GM21360 (cell line): ENCODE data around the gene APOL1.
"Not testable (repeated sequence)": the region's sequence is repeated elsewhere in the genome, so short reads cannot be mapped to it uniquely, and the experiment has no call there.

Source experiments
- ATAC-seq: cut with Tn5 transposase; IDR thresholded peaks from one replicate; pipeline ENCODE4 v1.9.1; 2021; ENCODE audit warnings: mild to moderate bottlenecking, moderate library complexity; ENCODE audit not compliant: unreplicated experiment

Gene APOL1

GRCh38 chr22:36290391-36291075, 37.6 kb downstream of the APOL1 start:
- ATAC-seq: not testable (repeated sequence)

DNA sequence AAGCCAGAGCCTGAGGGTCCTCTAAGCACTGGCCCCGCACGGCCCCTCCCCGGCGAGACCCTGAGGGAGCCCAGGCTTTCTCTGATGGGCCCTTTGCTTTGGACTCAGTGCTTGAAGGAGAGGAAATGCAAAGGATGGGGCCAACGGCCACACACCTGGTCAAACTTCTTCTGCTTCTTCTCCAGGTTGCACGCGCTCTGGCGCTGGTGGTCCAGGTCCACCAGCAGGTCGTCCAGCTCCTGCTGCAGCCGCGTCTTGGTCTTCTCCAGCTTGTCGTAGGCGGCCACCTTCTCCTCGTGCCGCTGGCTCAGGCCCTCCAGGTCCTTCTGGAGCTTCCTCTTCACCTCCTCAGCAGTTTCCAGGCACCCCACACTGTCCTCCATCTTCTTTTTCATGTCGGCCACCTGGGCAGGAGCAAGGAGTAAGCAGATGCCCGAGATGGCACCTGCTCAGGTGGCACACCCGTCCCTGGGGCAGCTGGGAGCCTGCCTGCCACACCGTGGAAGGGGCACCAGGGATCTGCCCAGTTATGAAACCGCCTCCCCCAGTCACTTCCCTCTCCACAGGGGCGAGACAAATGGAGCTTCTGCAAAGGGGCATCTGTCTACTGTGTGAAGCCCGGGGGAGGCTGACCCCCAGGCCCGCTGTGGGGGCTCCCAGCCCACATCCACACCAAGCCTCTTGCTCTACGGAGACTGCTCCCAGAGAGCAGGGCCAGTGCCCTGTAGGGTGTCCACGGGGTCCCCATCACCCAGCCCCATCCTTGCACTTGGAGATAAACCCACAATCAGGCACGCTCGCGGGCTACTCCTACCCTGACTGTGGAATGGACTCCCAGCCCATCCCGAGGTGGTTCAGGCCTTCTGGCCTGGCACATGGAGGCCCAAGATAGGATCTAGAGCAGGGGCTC, 39.2 kb downstream of the APOL1 start:
- ATAC-seq: no peak

DNA sequence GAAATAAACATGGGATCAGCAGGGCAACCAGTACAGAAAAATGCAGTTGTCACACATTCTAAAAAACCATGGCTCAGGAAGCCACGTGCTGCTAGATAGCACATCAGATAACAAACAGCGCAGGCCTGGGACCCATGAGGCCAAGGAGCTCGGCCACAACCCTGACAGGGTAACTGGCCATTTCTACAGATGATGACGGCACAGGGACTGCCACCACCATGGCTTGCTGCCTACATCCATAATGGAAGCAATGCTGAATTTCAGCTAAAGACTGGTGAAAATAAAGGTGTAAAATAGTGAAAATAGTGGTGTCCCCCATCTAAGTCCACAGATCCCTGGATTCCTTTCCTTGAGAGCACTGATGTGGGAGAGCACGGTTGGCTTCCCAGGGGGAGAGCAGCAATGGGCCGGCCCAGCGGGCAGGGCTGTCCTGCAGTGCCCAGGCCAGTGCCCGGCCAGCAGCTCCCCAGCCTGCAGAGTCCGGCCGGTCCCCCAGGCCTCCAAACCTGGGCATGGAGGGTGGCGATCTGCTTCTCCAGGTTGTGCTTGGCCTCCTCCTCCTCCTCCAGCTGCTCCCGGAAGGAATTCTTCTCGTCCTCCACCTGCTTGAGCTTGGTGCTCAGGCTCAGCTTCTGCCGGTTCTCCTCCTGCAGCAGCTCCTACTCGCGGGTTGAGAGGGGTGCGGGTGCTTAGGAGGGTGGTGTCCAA, 40.0 kb downstream of the APOL1 start:
- ATAC-seq: no peak

- ATAC-seq: no peak
These were observed 40.8 kb downstream of the APOL1 start for GRCh38 chr22:36293606-36294292.

DNA sequence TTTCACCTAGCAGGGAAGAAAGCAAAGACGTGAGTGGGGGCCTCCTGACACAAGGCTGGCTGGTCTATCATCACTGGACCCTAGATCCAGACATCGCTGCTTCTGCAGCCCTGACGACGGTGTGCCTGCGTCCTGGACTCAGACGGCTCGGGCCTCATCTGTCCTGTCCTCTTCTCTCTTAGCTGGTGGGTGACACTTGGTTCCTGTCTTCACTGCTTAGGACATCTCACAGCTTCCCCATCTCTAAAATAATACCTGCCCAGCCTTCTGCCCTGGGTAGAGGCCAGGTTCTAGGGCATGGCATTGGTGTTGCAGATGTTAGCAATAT, 41.3 kb downstream of the APOL1 start:
- no peak for ATAC-seq

GRCh38 chr22:36294801-36295200, 41.9 kb downstream of the APOL1 start:
- ATAC-seq: no peak

DNA sequence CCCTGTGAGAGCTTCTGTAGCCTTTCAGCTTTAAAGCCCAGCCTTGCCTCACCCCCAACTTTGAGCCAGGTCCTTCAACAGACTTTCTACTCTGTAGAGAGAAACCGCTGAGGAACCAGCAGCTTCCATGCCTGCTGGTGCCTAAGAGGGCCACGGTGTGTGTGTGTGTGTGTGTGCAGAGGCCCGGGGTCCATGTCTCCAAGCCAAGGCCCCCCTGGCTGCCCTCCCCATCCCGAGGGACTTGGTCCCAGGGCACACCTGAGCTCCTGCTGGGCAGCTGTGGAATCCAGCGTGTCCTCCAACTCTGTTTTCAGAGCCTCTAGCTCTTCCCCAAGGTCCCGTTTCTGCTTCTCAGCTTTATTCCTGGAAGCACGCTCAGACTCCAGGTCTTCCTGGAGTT, 42.3 kb downstream of the APOL1 start:
- ATAC-seq: no peak

GRCh38 chr22:36296690-36297089, 43.8 kb downstream of the APOL1 start:
- no peak for ATAC-seq

- ATAC-seq: no peak
These were observed 44.6 kb downstream of the APOL1 start for GRCh38 chr22:36297568-36297967.

DNA sequence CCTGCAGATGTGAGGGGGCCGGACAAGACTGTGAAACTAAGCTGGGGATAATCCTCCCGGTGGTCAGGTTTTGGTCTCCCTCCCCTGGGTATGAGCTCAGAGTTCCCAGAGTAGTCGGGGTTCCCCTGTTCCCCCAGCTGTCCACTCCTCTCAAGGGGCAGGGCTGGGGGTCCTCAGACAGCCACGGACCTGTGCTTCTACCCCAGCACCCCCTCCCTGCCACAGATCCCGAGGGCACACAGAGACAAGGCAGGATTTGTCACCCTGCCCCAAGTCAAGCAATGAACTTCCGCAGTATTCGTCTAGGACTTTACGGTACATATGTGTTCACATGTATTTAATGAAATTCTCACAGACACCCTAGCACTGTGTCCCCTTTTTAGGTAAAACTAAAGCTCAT, 45.2 kb downstream of the APOL1 start:
- no peak for ATAC-seq

- ATAC-seq: no peak
These were observed 45.7 kb downstream of the APOL1 start for GRCh38 chr22:36298601-36299000.

DNA sequence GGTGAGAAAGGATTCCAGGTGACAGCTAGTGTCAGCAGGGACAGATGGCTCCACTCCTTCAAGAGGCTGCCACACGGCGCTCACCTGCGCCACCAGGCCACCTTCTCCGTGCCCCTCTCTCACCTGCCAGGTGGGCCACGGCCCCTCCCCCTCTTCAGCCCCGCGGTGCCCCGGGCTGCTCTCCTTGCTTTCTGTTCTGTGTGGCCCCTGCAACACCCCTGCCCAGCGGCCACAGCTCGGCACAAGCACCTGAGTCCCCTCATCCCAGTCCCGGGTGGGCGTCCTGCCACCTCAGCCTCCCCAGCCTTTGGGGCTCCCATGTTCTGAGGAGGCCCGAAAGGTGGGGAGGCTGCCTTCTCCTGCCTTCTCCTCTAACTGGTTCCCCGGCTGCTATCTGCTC, 46.4 kb downstream of the APOL1 start:
- ATAC-seq: no peak

DNA sequence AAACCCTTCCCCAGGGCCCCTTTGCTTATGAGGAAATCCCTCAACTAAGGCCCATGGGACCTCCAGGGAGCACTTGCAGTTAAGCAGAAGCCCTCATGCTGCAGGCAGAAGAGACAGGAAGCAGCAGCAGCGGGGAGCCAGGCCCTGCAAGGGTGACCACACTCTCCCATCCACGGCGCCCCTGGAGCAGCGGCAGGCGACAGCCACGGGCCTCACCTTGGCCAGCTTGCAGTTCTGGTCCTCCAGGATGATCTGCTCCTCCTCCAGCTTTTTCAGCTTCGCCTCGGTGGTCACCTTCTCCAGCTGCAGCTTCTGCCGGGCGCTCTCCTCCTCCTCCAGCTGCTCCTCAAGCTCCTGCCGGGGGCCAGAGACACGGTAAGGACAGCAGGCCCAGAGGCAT, 47.0 kb downstream of the APOL1 start:
- ATAC-seq: no peak

DNA sequence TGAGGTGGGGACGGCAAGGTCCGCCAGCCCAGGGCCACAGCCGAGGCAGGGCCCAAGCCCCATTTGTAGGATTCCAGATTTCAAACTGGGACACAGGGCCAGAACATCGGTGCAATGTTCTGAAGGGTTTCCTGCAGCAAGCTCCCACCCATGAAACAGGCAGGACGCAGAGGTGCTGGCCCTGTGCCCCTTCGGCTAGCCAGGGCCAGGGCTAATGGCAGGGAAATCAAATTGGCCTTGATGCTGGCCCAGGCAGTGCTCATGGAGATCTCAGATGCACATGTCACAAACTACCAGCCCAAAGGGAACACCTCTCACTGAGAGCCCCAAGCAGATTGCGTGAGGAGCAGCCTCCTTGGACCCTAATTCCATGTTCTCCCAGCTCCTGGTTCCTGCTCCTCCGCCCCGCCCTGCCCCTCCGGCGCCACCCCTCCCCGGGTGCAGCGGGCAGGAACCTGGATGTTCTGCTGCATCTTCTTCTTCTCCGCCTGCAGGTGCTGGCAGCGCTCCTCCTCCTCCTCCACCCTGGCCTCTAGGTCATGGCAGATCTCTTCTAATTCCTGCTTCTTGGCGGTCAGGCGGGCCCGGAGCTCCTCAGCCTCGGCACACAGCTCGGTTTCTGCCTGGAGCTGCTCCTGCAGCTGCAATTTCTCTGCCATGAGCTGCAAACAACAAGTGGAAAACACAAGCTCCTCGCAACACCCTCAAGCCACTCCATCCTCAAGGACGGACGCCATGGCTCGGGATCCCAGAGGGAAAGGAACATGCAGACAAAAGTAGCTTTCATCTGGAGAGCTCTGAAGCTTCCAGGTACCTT, 47.7 kb downstream of the APOL1 start:
- no peak for ATAC-seq

DNA sequence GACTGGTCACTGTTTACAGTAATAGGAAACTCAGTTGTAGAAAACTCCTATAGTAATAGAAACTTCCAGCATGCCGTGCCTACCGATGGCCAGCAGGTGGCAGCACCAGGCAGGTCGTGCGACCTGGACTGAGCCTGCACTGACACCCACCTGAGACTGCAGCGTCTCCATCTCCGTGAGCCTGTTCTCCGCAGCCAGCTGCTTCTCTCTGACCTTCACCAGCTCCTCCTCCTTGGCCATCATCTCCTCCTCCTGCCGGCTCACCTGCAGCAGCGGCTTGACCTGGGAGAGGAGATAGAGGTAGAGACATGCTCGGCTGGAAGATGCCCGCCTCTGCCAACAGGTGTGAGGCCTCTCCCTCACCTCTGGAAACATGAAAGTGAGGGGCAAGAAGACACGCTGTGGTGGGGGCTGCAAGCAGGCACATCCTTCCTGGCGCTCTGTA, 48.5 kb downstream of the APOL1 start:
- ATAC-seq: no peak

DNA sequence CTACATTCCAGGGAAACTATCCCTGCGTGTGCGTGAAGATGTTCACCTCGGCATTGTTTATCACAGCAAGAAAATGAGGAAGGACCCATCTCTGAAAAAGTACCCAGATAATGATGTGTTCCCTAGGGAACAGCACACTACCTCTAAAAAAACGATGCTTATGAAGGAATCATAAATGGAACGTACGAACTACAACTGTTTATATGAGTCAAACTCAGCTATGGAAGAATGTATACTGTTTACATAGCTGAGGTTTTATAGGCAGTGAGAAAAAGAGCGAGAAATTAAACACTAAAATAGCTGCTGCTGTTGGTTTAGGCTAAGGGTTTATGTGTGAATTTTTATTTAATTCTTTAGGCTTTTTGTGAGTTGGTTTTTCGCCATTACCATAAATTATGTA, 48.9 kb downstream of the APOL1 start:
- no peak for ATAC-seq

- ATAC-seq: no peak
These were observed 49.6 kb downstream of the APOL1 start for GRCh38 chr22:36302439-36303114.

DNA sequence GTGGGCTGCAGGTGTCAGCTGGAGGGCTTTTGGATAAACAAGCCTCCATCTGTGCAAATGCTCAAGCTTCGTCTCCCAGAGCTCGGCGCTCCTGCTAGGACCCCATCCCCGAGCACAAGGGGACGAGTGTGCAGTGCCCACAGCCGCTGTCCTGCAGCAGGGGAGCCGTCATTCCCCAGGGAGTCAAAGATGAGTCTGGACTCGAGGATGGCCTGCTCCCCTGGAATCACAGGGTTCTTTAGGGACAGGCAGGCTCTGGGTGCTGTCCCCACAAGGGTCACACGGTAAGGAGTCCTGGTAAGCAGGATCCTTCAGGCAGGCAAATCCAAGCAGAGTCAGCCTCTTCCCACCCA, 50.2 kb downstream of the APOL1 start:
- no peak for ATAC-seq

- no peak for ATAC-seq
These were observed 50.9 kb downstream of the APOL1 start for GRCh38 chr22:36303874-36304273.

- ATAC-seq: no peak
These were observed 51.5 kb downstream of the APOL1 start for GRCh38 chr22:36304429-36304828.
